Activated CD4-positive, alpha-beta T cell treated with anti-CD3 and anti-CD28 coated beads, Interleukin-2, amount 50 U/mL, for 48 hours (primary cell): ENCODE data around the gene PARK7.

Experiments used
- DNase-seq, 2 experiments: peaks; one replicate each; pipeline ENCODE4 v3.0.0-alpha.2; 2020

PARK7 gene

DNA sequence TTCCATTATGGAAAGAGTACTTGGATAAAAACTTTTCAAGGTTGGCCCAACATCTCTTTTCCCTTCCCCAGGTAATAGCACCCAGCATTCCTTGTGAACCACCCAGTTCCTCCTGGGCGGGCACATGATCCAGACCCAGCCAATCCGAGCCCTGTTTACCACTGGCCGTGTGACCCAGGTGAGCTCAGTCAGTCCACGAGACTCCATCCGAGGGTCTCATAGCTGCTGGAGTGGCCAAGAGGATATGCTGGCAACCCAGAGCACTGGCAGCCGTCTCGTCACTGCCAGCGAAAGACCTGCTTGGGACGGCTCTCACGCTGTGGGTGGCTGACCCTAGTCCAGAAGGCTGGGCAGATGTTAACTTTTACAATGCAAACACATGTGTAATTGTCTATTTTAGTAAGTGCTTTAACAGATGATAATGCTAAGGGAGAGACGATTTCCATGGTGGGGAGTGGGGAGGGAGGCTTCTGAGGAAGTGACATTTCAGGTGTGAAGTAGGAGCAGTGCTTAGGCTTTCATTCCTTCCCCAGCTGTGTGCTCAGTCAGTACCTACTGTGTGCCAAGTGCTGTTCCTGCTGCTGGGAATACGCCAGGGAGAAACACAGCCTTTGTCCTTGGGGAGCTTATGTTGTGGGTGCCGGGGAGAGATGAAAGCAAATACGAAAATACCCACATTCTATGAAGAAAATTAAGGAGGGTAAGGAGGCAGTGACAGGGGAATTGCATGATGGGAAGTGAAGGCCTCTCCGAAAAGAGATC, 24.5 kb downstream of the PARK7 start:
- no peak for DNase-seq

DNA sequence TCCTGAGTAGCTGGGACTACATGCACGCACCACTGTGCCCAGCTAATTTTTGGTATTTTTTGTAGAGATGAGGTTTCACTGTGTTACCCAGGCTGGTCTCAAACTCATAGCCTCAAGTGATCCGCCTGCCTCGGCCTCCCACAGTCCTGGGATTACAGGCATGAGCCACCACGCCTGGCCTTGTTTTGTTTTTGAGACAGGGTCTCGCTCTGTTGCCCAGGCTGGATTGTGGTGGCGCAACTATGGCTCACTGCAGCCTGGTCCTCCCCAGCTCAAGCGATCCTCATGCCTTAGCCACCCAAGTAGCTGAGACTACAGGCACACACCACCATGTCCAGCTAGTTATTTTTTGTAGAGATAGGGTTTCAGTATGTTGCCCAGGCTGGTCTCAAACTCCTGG, 26.0 kb downstream of the PARK7 start:
- no peak for DNase-seq

DNA sequence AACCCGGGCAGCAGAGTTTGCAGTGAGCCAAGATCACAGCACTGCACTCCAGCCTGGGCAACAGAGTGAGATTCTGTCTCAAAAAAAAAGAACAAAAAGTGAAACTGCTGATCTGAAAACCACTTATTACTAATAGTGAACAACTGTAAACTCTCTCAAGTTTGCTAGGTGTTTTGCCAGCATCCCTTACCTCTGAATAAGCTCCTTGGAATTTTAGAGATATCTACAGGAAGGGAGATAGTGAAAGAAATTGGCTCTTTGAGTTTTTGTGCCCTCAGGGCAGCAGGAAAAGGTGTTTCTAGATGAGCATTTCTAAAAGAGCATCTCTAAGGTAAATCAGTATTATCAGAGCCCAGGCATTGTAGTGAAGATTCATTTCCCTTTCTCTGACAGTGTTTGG, 27.1 kb downstream of the PARK7 start:
- DNase-seq, result no peak

DNA sequence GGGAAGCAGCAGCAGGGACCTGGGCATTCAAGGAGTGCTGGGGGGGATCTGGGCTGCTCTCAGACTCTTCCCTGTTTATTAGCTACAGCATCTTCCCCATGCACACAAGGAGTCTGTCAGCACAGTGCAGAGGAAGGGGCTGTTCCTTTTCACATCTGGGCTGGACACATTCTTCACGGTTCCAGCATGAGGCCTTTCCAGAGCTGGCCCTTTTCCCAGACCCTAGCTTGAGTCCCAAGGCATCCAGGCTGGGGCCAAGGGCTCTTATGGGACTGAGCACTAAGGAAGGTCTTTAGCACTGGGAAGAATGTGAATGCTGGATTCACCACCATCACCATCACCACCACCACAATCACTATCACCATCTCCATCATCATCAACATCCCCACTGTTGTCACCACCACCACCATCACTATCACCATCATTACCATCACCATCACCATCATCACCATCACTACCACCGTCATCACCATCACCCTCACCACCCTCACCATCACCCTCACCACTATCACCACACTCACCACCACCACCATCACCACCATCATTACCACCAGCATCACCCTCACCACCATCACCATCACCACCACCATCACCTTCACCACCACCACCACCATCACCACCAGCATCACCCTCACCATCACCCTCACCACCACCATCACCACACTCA, 28.4 kb downstream of the PARK7 start:
- DNase-seq, result no peak

DNA sequence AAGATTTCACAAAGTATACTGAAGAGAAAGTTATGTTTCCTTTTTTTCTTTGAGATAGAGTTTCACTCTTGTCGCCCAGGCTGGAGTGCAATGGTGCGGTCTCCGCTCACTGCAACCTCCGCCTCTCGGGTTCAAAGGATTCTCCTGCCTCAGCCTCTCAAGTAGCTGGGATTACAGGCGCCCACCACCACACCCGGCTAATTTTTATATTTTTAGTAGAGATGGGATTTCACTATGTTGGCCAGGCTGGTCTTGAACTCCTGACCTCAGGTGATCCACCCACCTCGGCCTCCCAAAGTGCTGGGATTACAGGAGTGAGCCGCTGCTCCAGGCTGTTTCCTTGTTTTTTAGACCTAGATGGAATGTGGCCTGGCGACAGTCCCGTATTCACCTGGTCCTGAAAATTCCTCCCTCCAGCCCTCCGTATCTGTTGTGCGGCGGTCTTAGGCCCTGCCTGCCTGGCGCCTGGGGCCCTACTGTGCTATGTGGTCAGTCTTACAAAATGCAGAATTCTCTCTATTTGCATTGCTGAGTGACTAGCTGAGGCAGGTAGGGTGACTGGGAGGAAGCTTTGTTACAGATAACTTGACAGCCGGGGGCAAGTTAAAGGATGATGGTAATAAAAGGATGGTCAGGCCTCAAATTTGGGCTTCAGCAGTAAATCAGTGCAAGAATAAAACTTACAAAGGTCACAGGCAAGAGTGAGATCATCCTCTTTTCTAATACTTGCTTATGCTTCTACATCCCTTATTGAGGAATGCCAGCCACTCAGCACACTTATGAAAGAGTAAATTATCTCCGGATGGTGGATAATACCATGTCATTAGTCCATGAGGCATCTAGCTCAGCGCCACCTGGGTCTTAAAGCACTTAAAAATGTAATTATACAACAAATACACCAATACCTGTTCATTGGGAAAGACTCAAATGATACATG, 30.3 kb downstream of the PARK7 start:
- no peak for DNase-seq

DNA sequence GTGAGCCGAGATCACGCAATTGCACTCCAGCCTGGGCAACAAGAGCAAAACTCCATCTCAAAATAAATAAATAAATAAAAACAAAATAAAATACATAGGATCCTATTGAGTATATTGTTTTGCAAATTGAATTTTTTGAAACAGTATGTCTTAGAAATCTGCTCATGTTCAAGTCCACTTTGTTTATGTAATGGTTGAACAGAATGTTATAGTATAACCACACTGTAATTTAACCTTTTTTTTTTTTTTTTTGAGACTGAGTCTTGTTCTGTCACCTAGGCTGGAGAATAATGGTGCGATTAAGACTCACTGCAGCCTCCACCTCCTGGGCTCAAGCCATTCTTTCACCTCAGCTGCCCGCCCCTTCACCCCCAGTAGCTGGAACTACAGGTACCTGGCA, 31.4 kb downstream of the PARK7 start:
- DNase-seq, result no peak

DNA sequence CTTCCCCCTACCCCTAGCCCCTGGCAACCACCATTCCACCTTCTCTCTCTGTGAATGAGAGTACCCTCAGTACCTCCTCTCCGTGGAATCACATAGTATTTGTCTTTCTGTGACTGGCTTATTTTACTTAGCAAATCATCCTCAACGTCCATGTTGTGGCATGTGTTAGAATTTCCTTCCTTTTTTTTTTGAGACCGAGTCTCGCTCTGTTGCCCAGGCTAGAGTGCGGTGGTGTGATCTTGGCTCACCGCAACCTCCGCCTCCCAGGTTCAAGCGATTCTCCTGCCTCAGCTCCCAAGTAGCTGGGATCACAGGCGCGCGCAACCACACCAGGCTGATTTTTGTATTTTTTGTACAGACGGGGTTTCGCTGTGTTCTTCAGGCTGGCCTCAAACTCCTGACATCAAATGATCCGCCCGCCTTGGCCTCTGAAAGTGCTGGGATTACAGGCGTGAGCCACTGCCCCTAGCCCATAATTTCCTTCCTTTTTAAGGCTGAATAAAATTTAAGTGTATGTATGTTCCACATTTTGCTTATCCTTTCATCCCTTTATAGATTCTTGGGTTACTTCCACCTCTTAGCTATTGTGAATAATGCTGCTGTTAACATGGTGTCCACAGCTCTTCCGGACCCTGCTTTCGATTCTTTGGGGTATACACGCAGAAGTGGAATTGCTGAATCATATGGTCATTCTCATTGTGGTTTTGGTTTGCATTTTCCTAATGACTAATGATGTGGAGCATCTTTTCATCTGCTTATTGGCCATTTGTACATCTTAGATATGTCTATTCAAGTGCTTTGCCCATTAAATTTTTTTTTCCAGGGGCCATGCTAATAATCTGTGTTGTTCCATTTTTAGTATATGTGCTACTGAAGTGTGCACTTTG, 32.3 kb downstream of the PARK7 start:
- no peak for DNase-seq

DNA sequence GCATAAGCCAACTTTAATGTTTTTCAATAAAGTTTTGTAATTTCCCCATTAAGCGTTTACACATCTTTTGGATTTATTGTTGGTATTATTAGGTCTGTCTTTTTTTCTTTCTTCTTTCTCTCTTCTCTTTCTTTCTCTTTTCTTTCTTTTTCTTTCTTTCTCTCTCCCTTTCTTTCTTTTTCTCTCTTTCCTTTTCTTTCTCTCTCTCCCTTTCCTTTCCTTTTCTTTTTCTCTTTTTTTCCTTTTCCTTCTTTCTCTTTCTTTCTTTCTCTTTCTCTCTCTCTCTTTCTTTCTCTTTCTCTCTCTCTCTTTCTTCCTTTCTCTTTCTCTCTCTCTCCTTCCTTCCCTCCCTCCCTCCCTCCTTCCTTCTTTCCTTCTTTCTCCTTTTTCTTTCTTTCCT, 33.3 kb downstream of the PARK7 start:
- DNase-seq, result no peak

DNA sequence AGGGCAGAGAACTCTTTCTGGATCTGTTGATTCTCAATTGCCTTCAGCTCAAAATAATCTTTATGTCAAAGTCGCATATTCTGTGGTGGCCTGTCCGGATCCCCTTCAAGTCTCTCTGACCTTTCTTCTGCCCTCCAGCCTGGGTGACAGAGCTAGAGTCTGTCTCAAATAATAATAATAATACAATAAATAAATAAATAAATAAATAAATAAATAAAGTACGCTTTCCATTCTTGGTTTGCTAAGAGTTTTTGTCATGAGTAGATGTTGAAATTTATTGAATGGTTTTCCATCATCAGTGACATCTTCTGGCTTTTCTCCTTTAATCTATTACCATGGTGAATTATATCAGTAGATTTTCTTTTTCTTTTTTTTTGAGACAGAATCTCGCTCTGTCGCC, 33.9 kb downstream of the PARK7 start:
- no peak for DNase-seq

DNA sequence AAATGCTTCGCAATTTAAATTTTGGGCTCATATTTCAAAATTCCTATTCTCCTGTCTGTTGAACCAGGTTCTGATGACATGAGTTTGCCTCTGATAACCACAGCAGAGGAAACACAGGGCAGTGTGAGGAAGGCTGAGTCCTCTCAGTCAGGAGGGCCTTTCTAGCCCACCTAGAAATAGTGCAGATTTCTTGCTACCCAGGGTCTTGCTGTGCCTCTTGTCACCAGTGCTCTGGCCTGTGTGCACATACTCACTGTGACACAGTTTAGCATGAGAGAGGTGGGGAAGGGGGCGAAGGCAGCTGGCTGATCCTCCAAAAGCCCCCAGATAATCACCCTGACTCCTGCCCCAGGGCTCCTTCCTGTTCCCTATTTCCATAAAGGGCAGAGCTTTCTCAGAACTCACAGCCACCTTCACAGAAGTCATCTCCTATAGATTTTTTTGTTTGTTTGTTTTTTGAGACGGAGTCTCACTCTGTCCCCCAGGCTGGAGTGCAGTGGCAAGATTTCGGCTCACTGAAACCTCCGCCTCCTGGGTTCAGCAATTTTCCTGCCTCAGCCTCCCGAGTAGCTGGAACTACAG, 40.9 kb downstream of the PARK7 start:
- DNase-seq, result no peak

DNA sequence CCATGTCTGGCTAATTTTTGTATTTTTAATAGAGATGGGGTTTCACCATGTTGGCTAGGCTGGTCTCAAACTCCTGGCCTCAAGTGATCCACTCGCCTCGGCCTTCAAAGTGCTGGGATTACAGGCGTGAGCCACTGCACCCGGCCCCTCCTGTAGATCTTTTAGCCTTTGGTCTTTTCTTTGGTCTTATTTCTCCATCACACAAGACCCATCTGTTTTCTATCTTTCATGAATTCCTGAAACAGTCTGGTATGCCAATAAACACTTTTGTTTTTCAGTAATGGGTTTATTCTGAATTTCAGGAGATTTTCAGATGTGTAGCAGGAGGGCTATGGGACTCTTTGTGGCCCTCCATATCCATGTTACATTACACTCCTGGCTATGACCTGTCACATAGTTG, 41.4 kb downstream of the PARK7 start:
- no peak for DNase-seq

DNA sequence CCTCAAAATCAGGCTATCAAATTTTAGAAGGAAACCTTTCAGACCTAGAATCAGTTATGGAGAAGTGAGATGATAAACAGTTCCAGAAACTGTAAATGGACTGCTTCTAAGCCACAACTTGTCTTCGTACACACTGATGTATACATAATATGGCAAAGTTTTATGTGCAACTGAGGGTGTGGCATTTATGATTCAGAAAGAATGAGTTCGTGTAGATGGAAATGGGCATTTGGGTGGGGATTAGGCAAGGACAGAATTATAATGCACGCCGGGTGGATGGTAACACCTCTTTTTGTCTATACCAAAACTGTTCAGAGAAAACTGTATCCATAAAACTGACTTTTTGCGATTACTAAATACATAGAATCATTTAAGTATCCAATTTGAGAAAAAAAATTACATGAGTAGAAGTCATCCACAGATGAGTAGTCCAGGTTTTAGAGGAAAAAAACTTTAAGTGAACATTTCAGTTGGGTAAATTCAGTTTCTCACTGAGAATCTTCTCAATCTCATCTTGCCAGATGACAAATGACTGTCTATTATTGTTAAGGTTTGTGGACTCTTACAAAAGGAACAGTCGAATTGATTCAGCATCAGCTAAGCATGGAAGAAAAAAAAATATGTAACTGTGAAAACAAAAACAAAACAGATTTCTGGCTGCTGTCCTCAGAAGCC, 42.1 kb downstream of the PARK7 start:
- DNase-seq, result no peak

DNA sequence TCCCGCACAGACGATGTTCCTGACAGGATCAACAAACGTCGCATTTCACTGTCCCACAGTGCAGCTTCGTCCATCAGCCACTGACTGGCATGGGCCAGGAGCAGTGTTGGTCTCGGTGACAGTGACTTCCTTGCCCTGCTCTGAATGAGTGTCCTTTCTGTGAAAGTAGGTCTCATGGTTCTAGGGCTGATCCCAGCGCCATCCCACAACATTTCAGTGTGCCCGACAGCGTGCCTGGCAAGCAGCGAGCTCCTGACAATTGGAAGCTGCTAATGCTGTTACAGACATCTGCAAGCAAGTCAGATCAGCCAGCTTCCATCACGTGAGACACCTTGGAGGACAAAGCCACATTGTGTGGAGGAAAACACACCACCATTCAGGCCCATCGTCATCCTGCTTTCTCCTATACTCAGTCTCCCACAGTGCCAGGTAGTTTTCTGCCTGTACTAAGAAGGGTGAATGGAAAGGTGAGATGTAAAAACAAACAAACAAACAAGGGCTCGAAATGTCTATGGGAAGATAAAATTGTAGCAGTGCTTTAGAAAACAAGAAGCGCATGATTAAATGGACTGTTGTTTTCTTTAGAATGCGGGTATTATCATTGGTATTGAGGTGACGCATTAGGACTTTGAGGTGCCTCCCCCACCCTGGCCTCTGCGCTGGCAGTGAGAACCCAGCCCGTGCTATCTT, 42.7 kb downstream of the PARK7 start:
- no peak for DNase-seq

DNA sequence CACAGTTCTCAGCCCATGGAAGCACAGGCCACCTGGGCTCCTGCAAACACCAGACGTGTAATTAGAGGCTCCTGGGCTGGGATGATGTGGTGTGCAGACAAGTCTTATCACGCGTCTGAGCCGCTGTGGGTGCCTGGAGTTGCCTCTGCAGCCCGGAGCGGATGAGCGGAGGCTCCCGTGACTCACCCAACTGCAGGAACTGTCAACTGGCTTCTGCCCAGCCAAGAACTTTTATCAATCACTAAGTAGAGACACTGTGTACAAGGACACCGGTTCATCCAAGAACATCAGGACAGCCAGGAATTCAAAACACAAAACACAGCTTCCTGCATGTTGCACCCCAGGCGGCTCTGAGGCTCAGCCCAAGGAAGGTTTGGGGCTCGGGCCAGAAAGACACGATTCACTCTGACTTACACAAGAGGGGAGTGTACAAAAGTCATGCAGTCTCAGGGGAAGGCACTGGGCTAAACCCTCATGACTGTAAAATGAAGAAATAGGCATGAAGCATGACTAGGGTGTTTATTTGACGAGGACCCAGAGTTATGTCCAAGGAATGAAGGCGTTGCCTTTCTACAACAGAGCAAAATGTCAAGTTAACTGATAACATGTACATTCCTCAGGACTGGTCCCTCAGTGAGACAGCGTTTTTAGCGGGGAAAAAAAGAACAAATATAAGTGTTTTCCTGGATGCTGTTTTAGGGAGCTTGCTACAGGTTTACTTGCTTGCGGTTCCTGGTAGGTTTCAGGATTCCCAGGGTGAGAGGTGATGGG, 43.5 kb downstream of the PARK7 start:
- no peak for DNase-seq

DNA sequence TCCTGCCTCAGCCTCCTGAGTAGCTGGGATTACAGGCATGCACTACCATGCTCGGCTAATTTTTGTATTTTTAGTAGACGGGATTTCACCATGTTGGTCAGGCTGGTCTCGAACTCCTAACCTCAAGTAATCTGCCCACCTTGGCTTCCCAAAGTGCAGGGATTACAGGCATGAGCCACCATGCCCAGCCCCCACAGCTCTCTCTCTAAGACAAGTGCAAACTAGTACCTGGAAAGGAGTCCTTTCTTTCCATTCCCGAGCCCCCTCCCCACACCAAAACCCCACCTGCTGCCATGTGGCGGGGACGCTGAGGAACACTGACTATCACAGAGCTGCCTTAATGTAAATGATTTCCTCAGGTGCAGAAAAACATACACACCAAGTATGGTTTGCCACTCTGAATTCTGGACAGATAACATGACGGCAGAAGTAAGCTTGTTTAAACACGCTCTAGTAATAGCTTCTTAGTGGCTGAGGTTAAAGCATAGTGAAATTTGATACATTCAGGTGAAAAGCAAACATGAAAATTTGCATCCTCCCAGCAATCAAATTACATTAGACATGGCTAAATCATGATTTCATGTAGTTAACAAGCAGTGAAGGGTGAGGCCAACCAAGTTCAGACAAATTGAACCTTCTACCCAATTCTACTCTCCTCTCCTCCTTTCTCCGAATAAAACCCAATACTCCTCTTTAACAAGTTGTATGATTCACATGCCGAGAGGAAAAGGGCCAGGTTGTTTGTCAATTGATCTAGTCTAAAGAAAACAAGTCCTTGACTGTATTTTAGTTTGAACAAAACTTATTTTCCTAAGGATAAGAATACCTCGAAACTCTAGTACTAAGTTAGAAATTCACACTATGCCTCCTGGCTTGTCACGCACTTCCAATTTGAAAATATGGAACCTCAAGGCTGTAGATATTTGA, 44.8 kb downstream of the PARK7 start:
- DNase-seq, result no peak

DNA sequence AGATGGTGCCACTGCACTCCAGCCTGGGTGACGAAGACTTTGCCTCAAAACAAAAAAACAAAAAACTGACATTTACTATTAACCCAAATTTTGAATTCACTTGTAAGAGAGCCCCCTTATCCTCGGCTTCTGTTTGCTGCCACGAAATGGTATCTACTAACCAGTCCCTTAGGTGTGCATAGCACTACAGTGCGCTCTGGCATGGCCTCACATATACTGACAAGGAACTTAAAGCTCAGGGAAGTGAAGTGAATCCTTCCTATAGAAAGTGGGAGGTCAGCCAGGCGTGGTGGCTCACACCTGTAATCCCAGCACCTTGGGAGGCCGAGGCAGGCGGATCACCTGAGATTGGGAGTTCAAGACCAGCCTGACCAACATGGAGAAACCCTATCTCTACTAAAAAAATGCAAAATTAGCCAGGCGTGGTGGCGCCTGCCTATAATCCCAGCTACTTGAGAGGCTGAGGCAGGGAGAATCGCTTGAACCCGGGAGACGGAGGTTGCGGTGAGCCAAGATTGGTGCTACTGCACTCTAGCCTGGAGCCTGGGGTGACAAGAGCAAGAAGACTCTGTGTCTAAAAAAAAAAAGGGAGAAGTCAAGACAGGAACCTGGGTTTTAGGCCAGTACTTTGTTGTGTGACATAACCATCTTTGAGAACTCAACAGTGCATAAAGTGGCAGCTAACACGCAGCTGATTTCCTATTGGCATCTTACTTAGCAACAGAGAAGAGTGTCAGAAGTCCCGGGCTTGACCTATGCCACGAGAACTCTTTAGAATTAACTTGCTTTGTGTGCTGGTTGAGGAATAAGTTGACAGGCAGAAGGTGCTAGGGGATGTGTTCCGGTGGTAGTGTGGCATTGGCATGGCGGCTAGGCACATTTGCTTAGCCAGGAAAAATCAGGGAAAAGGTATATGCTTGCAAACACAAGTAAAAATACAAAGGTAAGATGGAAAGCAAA, 47.8 kb downstream of the PARK7 start:
- DNase-seq, result no peak

DNA sequence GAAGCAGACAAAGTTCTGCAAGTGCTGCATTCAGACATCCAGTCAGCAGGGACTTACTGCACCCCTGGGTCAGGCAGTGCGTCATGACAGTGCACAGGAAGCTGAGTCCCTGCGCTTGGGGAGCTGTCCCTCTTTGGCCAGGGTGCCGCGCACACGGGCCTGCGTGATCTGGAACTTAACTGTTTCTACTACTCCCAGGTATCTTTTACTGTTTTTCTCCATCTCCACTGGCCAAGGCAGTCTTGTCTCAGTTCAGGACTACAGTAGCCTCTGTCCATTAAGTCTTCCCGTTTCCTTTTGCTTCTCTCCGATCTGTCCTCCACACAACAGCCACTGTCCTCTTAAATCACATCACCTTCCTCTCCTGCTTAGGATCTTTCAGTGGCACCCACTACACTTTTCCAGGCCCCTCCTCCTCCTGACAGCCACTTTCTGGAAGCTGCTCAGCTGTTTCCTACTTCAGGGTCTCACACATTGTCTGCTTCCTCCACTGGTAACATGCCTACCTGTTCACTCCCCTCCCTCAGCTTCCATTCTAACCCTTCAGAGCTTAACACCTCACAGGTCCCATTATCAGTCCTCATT, 48.7 kb downstream of the PARK7 start:
- DNase-seq, result no peak
